ENCODE measurements around the gene TFCP2.

GRCh38 chr12:51086933-51087332, 86.0 kb downstream of the TFCP2 start:
- TF ChIP-seq CTCF (IDR thresholded peaks at IDR 0.05) (no peak), EP300 (IDR thresholded peaks at IDR 0.05) (no peak), POLR2AphosphoS5 (IDR thresholded peaks at IDR 0.05) (no peak), POLR2A (IDR thresholded peaks at IDR 0.05) (no peak)

Data from suprapubic skin (tissue), 4 donors.